Stimulated activated CD8-positive, alpha-beta memory T cell treated with anti-CD3 and anti-CD28 coated beads, Interleukin-7, amount 100 ng/mL, for 48 hours (primary cell): ENCODE data around the gene RAD1.
"Not testable (repeated sequence)": the region's sequence is repeated elsewhere in the genome, so short reads cannot be mapped to it uniquely, and the experiment has no call there.

Experiments used
- DNase-seq, 2 donors: peaks; one replicate each; pipeline ENCODE4 v3.0.0-alpha.2; 2020; ENCODE audit warnings: low read depth in 1 of 2; ENCODE audit errors: extremely low read depth in 1 of 2

The RAD1 gene

GRCh38 chr5:34915139-34915855, at the start of gene RAD1, which contains the start of gene BRIX1:
Gene RAD1 (minus strand): TSS chr5:34915504. CDS start chr5:34914892, 612 bp downstream.
Gene BRIX1 (plus strand): TSS chr5:34915711. CDS start chr5:34915739, 28 bp downstream.
- peak; percentile 91 to 93 for DNase-seq

- DNase-seq: peak in 1 of 2 donors; percentile 3
Measured at GRCh38 chr5:34959323-34959722, 44.0 kb upstream of the RAD1 start.

GRCh38 chr5:34957857-34958690, 42.8 kb upstream of the RAD1 start:
- no peak for DNase-seq

- no peak for DNase-seq
Measured at GRCh38 chr5:34957321-34957720, 42.0 kb upstream of the RAD1 start.

GRCh38 chr5:34944460-34945047, 29.2 kb upstream of the RAD1 start:
- no peak for DNase-seq

GRCh38 chr5:34944044-34944443, 28.7 kb upstream of the RAD1 start:
- no peak for DNase-seq

- no peak for DNase-seq
Measured at GRCh38 chr5:34941936-34942335, 26.6 kb upstream of the RAD1 start.

GRCh38 chr5:34932947-34933346, 17.6 kb upstream of the RAD1 start:
- DNase-seq: no peak

GRCh38 chr5:34930870-34931269, 15.6 kb upstream of the RAD1 start:
- DNase-seq: no peak

- no peak for DNase-seq
Measured at GRCh38 chr5:34930462-34930844, 15.1 kb upstream of the RAD1 start.

- peak; percentile 62 to 71 for DNase-seq
Measured at GRCh38 chr5:34929720-34930461, 14.6 kb upstream of the RAD1 start.

- peak; percentile 96 for DNase-seq
Measured at GRCh38 chr5:34929134-34929719, 13.9 kb upstream of the RAD1 start, which contains the start of gene DNAJC21. Gene DNAJC21 (plus strand): TSS chr5:34929559. CDS start chr5:34929820, 261 bp downstream.

GRCh38 chr5:34928267-34928666, 13.0 kb upstream of the RAD1 start:
- no peak for DNase-seq

GRCh38 chr5:34927785-34928184, 12.5 kb upstream of the RAD1 start:
- DNase-seq: no peak

GRCh38 chr5:34926318-34926888, 11.1 kb upstream of the RAD1 start:
- no peak for DNase-seq

GRCh38 chr5:34924462-34924765, 9.1 kb upstream of the RAD1 start:
- DNase-seq: no peak

- no peak for DNase-seq
Measured at GRCh38 chr5:34923694-34924461, 8.6 kb upstream of the RAD1 start.

GRCh38 chr5:34923256-34923655, 8.0 kb upstream of the RAD1 start:
- not testable (repeated sequence) for DNase-seq

GRCh38 chr5:34919077-34919476, 3.8 kb upstream of the RAD1 start:
- DNase-seq: no peak

GRCh38 chr5:34918025-34918424, 2.7 kb upstream of the RAD1 start:
- no peak for DNase-seq
